Measurements from ENCODE around the gene PPCDC. TPM values are rescaled to one million over a fixed set of nuclear protein-coding genes. Genes with fewer than 3 reads are reported as not detected.

PPCDC gene
- total RNA-seq, 1 donor from 2014 or later, result 7.2 TPM

DNA sequence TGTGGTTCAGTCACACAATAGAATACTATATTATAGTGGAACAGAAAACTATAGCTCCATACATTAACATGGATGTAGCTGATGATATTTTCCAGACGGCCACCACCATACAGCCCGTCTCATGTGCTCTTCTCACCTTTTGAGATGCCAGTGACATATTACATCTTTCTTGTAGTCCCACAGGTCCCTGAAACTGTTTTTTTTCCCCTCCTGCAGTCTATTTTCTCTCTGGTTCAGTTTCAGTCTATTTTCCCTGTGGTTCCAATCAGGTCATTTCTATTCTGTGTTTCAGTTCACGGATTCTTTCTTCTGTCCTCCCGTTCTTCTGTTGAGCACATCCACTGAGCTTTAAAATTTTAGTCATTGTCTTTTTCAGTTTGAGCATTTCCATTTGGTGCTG is 72.2 kb downstream of the PPCDC start:
- intact Hi-C loops (cut with DNase I), result no loop called here
- no peak for DNase-seq (ENCODE audit: low spot score)

GRCh38 chr15:75097939-75098338 is 74.5 kb downstream of the PPCDC start:
- no peak for DNase-seq (ENCODE audit: low spot score)
- intact Hi-C loops (cut with DNase I), result no loop called here

DNA sequence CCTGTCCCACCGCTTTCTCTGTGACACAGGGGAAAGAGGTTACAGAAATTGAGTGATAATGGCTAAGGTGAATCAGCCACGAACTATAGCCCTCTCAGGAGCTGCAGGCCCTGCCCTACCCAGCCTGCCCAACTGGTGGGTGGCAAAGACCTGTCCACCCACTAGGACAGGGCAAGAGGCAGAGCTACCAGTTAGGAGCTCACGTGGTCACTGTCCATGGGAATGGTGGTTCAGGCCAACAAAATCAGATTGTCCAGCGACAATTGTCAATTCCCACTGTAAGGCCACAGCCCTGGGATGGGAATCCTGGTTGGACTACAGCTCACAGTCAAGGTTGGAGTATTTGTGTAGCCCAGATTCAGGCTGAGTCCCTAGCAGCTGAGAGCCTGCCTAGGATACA is 75.0 kb downstream of the PPCDC start:
- intact Hi-C loops (cut with DNase I), result no loop called here
- no peak for DNase-seq (ENCODE audit: low spot score)

Other genes starting within 250 kb of the PPCDC start
- 29.5 TPM for gene CSK, start 241.5 kb upstream of the PPCDC start, total RNA-seq
- 7.9 TPM for gene LMAN1L, start 210.8 kb upstream of the PPCDC start, total RNA-seq
- 0.67 TPM for gene CPLX3, start 197.0 kb upstream of the PPCDC start, total RNA-seq
- 25.6 TPM for gene ULK3, start 180.4 kb upstream of the PPCDC start, total RNA-seq
- 33.3 TPM for gene SCAMP2, start 150.2 kb upstream of the PPCDC start, total RNA-seq
- 44.5 TPM for gene MPI, start 133.5 kb upstream of the PPCDC start, total RNA-seq
- 62.5 TPM for gene FAM219B, start 116.7 kb upstream of the PPCDC start, total RNA-seq
- 804 TPM for gene COX5A, start 85.5 kb upstream of the PPCDC start, total RNA-seq
- gene RPP25, start 66.8 kb upstream of the PPCDC start, total RNA-seq, result 1.8 TPM
- gene SCAMP5, start 28.0 kb upstream of the PPCDC start, total RNA-seq, result 3.6 TPM
- 12.9 TPM for gene C15orf39, start 178.3 kb downstream of the PPCDC start, total RNA-seq
- not detected for gene GOLGA6C, start 234.7 kb downstream of the PPCDC start, total RNA-seq